Effector CD8-positive, alpha-beta T cell (primary cell): ENCODE measurements around the gene MKNK1.
"Not testable (repeated sequence)": the region's sequence is repeated elsewhere in the genome, so short reads cannot be mapped to it uniquely, and the experiment has no call there.

Experiments
- DNase-seq: peaks from one replicate; lab custom pipeline; 2025; lab: John Stamatoyannopoulos, UW
- total RNA-seq, 4 experiments: gene quantifications; one replicate each; lab custom pipeline; 2026; lab: John Stamatoyannopoulos, UW

Gene MKNK1
- 48.8 to 69.0 (median 61.2) reads per million in 4 experiments for total RNA-seq

DNA sequence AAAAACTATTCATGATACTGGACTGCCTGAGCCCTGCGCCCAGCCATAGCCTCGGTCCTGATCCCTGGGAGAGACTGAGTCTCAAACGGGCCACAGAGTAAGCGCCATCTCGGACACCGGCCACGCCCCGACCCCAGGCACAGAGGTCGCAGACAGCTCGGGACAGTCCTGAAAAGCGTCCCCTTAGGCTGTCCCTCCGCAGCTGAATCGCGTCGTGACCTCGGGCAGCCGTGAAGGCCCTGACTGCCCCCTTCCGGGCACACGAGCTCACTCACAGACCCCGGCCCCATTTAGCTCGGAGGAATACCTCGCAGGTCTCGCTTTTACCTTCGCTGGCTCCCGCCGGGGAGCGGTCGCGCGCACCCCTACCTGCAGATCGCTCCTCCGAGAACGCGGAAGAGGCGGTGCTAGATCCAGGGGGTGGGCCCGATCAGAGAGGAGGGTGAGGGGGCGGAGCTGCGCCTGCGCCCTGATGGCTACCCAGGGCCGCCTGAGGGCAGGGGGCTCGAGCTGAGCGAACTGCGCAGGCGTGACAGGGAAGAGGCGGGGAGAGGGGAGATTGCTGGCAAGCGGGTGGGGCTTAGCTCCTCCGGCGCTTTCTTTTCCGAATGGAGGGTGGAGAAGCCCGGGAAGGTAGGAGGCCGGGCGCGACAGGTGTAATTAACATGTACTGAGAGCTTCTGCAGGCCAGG, at the start of gene MKNK1:
TSS of gene MKNK1 (minus strand) at position 411 of the 692 bp plus-strand sequence. CDS start 20,941 bp downstream, outside the sequence.
- peak; percentile 98 for DNase-seq

DNA sequence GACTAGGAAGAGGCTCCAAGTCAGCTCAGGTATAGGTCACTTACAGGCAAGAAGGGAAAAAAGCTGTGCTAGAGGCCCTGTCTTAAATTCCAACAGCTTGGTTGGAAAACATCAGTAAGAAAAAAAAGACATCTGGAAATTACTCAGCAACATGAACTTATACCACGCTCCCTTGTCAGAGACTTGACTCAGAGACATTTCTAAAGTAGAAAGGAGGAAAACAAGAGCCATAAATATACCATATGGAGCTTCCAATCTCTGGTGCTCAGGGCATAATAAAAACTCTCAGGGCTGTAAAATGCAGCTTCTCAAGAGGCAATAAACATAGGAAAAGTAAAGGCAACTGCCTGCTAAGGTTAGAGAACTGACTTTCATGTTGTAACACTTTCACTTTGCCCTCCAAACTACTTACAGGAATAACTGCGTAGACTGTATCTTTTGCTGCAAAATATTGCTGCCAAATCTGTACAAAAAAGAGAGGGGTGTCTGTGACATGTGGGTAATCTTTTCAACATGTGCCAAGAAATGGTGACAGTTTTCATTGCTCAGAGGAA, 49.4 kb upstream of the MKNK1 start:
- DNase-seq = no peak

DNA sequence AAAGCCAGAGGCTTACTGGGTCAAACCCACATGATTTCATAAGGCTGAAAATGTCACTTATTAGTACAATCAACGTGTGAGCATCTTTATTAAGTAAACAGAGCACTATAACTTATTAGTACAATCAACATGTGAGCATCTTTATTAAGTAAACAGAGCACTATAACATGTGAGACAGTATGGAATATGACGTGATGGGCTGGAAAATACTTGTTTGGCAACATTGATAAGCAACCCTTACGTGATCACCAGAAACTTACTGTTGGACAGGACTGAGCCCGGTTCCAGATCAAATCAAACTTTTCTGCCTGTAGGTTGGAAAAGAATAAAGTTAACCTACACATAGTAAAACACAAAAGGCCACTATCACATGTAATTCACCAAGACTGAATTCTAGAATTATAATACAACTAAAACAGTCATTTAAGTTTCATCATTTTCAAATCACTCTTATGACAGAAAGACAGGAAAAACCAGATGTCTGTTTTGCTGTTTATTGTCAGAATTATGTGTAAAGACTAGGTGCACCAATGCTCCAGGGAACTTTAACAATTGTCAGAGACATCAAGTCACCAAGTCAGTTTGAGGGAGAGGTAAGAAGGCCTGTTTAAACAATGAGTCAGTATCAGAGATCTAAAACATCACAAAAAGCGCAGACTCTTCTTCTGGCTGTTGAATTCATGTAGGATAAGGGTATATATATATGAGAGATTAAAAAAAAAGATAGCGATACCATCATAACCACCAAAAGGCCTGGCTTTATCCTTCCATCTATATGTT, 48.4 kb upstream of the MKNK1 start:
- no peak for DNase-seq

DNA sequence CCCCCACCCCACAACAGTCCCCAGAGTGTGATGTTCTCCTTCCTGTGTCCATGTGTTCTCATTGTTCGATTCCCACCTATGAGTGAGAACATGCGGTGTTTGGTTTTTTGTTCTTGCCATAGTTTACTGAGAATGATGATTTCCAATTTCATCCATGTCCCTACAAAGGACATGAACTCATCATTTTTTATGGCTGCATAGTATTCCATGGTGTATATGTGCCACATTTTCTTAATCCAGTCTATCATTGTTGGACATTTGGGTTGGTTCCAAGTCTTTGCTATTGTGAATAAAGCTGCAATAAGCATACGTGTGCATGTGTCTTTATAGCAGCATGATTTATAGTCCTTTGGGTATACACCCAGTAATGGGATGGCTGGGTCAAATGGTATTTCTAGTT, 47.1 kb upstream of the MKNK1 start:
- not testable (repeated sequence) for DNase-seq

GRCh38 chr1:46650491-46650890, 46.4 kb upstream of the MKNK1 start:
- DNase-seq = no peak

GRCh38 chr1:46649764-46650163, 45.7 kb upstream of the MKNK1 start:
- DNase-seq = no peak

- DNase-seq = no peak
Measured at GRCh38 chr1:46647611-46648010, 43.5 kb upstream of the MKNK1 start.

DNA sequence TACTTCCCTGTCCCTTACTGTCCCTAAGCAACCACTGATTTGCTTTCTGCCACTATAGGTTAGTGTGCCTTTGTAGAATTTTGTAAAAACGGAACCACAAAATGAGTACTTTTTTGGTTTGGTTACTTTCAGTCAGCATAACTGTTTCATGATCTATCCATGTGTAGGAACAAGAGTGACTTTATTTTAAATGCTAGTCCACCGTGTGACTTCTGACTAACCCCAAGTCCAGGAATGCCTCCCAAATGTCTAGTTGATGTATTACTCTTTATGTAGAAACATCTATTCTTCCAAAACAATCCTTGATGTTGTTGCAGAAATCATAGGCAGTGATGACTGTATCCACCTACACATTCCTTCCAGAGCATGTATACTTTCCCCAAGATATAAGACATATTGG, 42.8 kb upstream of the MKNK1 start:
- no peak for DNase-seq

DNA sequence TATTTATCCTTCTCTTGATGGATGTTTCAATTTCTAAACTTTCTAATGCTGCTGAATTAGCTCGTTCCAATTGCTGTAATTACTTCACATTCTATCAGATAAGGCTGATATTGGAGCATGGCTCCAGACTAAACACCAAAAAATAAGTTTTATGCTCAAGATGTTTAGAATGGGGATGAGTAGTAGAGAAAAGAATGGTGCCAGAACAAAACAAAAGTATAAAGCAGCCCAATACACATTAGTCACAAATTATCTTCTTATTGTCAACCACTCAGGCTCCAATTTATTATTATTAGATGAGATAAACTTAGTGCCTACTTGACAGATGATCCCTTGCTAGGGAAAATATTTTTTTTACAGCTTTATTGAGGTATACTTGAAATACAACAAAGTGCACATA, 42.3 kb upstream of the MKNK1 start:
- DNase-seq = no peak

DNA sequence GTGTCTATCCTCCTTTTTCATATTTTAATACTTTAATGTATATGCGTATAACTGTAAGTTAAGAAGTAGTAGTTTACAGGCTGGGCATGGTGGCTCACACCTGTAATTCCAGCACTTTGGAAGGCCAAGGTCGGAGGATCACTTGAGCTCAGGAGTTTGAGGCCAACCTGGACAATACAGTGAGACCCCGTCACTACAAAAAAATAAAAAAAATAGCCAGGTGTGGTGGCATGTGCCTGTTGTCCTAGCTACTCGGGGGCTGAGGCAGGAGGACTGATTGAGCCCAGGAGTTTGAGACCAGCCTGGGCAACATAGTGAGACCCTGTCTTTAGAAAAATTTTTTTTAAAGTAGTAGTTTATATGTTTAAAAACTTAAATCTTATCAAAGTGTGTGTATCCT, 41.7 kb upstream of the MKNK1 start:
- no peak for DNase-seq

DNA sequence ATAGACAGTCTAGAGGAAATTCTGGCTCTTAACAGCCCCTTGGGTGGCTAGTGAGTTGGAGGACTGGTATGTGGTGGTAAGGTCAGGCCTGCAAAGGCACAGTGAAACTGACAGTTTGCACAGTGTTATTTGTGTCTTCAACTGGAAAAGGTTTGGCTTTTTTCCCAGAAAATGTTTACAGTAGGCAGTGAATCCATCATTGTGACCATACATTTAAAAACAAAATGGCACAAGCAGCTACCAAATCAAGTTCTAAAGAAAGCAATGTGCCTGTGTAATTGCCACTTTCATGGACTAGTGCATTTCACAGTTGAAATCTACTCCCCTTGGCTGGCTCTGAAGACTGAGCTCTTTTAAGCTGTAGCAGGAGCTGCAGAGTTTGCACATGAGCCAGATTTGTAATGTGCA, 39.3 kb upstream of the MKNK1 start:
- no peak for DNase-seq

DNA sequence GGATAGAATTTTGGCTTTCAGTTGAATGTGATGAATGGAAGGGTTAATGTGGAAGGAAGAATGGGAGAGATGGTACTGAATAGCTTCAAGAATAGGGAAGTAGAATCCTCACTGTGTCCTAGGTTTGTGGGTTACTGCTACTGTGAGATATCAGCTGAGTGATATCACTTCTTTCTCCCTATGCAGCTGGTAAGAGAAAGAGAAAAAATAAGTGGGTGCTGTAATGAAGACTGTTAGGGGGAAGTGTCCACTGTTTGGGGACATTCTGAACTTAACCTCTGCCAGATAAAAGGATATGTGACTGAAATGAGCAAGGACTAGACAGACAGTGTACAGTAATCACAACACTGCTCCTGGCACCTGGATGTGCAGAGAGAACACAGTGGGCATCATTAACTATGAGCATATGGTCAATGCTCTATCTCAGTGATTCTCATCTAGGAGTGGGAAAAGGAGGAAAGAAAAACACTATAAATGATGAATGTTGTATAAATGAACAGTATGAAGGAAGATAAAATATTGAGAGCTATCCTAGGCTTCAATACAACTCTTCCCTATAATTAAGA, 38.1 kb upstream of the MKNK1 start:
- DNase-seq = no peak

DNA sequence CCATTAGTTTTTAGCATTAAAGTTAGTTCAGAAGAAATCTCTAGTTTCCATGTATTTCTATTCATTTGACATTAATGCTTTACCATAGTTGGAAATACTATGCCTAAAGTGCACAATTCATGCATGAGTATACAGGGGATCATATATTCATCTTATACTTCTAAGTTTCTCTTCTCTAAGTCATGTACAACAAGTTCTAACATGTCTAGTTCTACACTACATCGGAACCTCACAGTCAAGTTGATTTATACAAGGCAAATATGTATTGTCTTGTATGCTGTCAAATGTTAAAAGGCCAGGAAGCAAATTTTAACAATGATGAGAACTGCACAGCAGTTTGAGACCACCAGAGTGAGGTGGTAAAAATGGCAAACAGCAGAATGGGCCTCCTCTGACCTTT, 35.5 kb upstream of the MKNK1 start:
- DNase-seq = no peak

DNA sequence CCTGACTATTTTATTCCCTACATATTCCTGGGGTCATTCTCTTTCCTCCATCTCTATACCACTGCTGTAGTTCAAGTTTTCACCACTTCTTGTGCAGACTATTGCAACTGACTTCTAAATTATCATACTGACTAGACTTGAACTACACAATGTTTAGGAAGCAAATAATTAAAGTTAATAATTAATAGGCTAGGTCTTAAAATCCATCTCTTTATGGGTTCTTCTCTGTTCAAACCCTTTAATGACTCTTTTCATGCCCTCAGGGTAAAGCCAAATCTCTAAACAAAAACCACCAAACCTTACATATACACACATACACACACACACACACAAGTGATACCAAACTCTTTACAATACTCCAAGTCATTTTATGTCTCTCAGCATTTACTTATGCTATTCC, 34.9 kb upstream of the MKNK1 start:
- no peak for DNase-seq

DNA sequence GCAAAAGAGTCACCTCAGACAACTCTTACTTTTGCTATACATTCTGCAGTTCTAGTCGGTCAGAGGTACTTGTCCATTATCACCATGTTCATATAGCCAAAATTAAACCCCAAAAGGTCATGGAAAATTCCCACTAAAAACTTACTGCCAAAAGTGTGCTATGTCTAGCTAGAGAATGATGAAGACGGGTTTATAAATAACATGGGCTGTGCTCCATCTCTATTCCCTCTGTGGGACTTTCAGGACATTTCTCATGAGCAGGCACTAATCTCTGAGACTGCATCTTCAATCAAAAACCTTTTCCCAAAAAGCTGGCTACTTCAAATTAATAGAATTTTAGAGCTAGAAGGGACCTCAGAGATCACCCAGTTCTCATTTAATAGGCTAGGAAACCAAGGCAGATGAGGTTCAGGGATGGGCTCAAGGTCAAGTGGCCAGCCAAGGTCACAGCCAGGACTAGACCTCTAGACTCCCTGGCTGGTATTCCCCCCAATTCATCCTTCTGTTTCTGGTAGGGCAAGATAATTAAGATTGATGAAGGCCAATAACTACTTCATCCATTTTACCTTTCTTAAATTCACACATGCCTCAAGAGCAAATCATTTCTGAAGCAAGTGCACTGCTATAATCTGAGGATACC, 33.5 kb upstream of the MKNK1 start:
- no peak for DNase-seq

DNA sequence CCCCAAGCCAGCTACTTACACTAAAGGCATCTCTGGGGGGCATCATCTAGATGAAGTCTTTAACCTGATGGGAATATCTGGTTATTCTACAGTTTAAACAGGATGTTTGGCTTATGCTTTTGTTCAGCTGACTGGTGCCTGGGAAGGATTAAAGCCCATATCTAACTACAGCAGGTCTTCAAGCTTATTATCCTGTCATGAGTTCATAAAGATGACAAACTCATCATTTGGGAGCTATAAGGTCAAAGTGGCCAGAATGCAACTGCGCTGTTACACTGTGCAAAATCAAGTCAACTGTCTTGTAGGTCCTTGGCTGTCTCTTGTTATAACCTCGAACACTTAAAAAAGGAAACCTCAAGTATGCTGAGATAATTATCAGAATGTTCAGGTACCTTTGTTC, 31.1 kb upstream of the MKNK1 start:
- no peak for DNase-seq

GRCh38 chr1:46630719-46631118, 26.7 kb upstream of the MKNK1 start:
- no peak for DNase-seq

DNA sequence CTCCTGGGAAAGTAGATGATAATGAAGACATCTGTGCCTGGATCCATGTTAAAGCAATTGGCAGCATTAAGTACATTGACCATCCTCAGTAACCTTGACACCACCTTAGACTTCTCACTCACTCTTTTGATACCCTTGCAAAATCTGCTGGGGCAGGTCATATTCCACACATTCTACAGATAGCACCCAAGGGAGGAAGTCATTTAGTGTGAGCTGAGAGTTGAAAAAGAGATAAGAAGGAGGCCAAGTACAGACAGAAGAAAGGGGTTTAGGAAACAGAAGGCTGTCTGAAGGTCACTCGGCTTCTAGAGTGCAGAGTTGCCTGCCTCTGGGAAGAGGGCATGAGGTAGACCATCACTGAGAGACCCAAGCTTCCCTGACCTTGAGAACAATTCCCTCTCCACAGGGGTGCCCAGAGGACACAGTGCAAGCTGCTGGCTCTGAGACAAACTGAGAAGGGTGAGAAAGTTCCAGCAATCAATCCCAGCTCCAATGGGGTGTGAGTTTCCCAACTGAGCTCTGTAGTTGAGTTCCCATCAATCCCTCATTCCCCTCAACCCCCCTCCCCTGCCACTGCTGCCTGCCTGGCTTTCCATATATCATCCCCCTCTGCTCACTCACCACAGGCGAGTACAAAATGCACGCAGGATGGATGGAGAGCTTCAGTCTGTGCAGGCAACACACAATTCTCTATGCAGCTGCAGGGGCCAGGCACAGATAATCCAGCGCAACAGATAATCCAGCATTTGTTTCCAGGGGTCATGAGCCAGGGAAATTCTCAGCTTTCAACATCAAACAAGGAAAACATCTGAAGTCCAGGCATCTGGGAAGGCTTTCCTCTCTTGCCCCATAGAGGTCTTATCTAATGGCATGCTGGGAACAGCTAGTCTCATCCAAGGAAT, 19.9 kb upstream of the MKNK1 start:
- no peak for DNase-seq

- no peak for DNase-seq
Measured at GRCh38 chr1:46622344-46622743, 18.3 kb upstream of the MKNK1 start.

DNA sequence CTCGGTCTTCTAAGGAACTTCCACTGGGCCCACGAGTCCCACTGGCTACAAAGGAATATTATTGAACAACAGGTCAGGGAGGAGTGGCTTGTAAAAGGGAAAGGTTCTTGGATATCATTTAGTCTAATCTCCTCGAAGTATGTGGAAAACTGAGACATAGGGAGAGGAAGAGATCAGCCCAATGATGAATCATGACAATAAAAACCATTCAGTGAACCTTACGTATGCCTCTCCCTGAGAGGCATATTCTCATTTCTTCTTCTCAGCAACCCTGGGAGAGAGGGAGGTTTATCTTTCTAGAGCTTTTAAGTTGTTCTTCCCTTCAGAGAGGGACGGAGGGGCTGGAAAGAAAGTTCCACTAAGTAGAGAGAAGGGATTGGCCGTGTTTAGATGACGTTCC, 17.9 kb upstream of the MKNK1 start:
- DNase-seq = no peak

- DNase-seq = no peak
Measured at GRCh38 chr1:46619656-46620258, 15.7 kb upstream of the MKNK1 start.
